Lower leg skin (tissue), 4 donors: Measurements from ENCODE around the gene SRPRB. TPM values are rescaled to one million over a fixed set of nuclear protein-coding genes. Genes with fewer than 3 reads are reported as not detected.
A peak's percentile ranks its signal among the peaks of the same experiment; 100 is the strongest.

ENCODE experiments used
- DNase-seq, 2 donors: peaks; one replicate each; pipeline ENCODE4 v3.0.0-alpha.2; 2019; ENCODE audit warnings: low spot score in 2 of 2
- H3K4me3 ChIP-seq: fragments of 200-600 bp; sonication (generic); 2 replicates; pipeline ENCODE4 v1.5.1; 2017; ENCODE audit warnings: mild to moderate bottlenecking, low read depth; ENCODE audit not compliant: poor library complexity, severe bottlenecking
- CTCF ChIP-seq, 3 donors: fragments of 450-650 bp; IDR thresholded peaks; one replicate each; pipeline ENCODE4 v1.5.1; 2016; ENCODE audit warnings: antibody characterized with exemption in 3 of 3, mild to moderate bottlenecking in 3 of 3, moderate library complexity in 2 of 3
- POLR2A ChIP-seq, 2 donors: fragments of 450-650 bp; IDR thresholded peaks; one replicate each; pipeline ENCODE4 v1.6.1; 2016 to 2017; ENCODE audit warnings: antibody characterized with exemption in 2 of 2, mild to moderate bottlenecking in 1 of 2, moderate library complexity in 1 of 2
- WGBS, 2 donors: methylation state at CpG; one replicate each; pipeline ENCODE4 v1.1.5; 2018; 5-methylcytosine and 5-hydroxymethylcytosine counted together
- intact Hi-C: fragments of 100-400 bp; cut with DNase I; formaldehyde crosslinking; loops from one replicate; pipeline ENCODE4 v1.15.0; 2023; ENCODE audit warnings: low total_unique reads
- total RNA-seq, 4 donors: library from RNA; depleted of rRNA; stranded (reverse); fragments of >200 nt; gene quantifications; one replicate each; pipeline ENCODE4 v1.1.0, GENCODE V29; 2016

The SRPRB gene
- total RNA-seq, 4 donors from 2014 or later = 20.0 to 25.6 (median 20.7) TPM

- intact Hi-C loops = no loop called here
- TF ChIP-seq POLR2A (IDR thresholded peaks at IDR 0.05) = no peak
- no peak for TF ChIP-seq CTCF (IDR thresholded peaks at IDR 0.05)
- no peak for DNase-seq
- WGBS, 2 donors = 94 to 96% methylated on average over 8 of the region's 8 CpGs
- H3K4me3 ChIP-seq = no peak overlapping the region
Measured at GRCh38 chr3:133851931-133852330, 46.3 kb downstream of the SRPRB start.

- intact Hi-C loops = no loop called here
- H3K4me3 ChIP-seq = no peak overlapping the region
- peak in 1 of 2 donors; percentile 53 for DNase-seq
- no peak for TF ChIP-seq POLR2A (IDR thresholded peaks at IDR 0.05)
- TF ChIP-seq CTCF (IDR thresholded peaks at IDR 0.05) = no peak
- 86 to 95% methylated on average over 5 of the region's 5 CpGs for WGBS, 2 donors
Measured at GRCh38 chr3:133853063-133853924, 47.7 kb downstream of the SRPRB start.

DNA sequence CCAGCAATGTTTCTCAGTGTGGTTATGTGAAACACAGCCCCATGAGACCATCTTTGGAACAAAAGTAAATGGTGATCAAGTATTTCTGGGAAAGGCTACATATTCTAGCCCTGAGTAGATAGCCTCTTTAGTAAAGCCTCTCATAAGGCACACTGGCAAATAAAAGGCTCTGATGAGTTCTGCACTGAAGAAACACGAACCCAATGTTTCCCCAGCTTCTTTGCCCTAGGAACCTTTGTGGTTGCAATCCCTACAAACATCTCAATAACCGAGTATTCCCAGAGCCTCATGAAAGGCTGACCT lies 48.3 kb downstream of the SRPRB start:
- no peak overlapping the region for H3K4me3 ChIP-seq
- TF ChIP-seq POLR2A (IDR thresholded peaks at IDR 0.05) = no peak
- TF ChIP-seq CTCF (IDR thresholded peaks at IDR 0.05) = no peak
- WGBS, 2 donors = 85 to 90% methylated on average over 2 of the region's 2 CpGs
- DNase-seq = no peak
- intact Hi-C loops = no loop called here

DNA sequence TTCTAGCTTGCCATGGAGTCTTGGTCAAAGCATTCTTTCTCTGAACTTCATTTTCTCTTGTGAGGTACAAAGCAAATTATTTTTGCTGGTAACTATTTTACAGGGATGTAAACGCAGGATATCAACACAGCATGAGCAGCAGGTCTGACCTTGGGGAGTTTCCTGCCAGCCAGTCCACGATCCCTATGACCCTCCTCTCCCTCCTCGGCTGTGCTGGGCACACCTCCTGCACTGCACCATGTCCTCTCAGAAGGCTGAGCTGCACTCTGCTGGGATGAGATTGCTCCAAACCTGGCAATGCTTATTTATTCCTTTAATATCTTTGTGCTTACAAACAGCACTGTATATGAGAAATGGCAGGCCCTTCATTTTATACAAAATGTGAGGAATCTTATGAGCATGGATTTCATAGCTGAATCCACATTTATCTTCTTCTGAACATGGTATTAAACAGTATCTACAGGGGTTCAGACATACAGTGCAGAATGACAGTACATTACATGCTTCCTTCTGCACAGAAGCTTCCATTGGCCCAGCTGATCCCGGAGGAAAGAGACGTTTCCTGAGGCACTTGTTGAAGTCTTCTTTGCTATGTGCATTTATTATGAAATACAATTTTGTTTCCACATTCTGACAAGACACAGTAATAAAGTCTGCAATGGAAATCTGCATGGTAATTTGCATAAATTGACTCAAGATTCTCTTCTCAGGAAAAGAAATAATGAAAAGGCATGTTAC lies 48.8 kb downstream of the SRPRB start:
- TF ChIP-seq POLR2A (IDR thresholded peaks at IDR 0.05) (no peak), CTCF (IDR thresholded peaks at IDR 0.05) (no peak)
- intact Hi-C loops = no loop called here
- DNase-seq = peak in 1 of 2 donors; percentile 14
- 70 to 80% methylated on average over 5 of the region's 5 CpGs for WGBS, 2 donors
- H3K4me3 ChIP-seq = no peak overlapping the region

DNA sequence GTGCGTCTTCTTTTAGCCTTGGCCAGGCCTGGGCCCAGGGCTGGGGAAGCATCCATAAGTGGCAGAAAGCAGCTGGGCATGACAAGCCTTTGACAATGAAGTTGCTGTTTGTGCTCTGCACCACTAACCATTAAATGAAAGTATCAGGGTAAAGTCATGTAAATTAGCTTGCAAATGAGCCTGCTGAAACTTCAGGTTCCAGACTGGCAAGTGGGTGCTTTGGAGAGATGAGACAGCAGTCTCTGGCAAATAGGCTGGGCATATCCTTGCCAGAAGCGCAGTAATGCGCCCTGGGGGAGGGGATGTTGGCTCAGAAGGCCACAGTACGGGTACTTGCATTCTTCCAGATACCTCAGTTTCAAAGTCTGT lies 49.4 kb downstream of the SRPRB start:
- intact Hi-C loops = no loop called here
- TF ChIP-seq POLR2A (IDR thresholded peaks at IDR 0.05) (no peak), CTCF (IDR thresholded peaks at IDR 0.05) (no peak)
- peak in 1 of 2 donors; percentile 21 for DNase-seq
- no peak overlapping the region for H3K4me3 ChIP-seq
- WGBS, 2 donors = 68% methylated on average over 4 of the region's 4 CpGs
